ENCODE data around the gene MRPS18C.

GRCh38 chr4:83473966-83474365 is 18.1 kb downstream of the MRPS18C start:
- no peak for TF ChIP-seq MEIS2 (IDR thresholded peaks at IDR 0.05; ENCODE audit: partially characterized antibody)
- TF ChIP-seq CHD4 (IDR thresholded peaks at IDR 0.05; ENCODE audit: insufficient read depth, insufficient replicate concordance, low read depth, low read length, poor library complexity, severe bottlenecking), result no peak
- TF ChIP-seq EGR1 (conservative IDR thresholded peaks at IDR 0.05), result no peak
- TF ChIP-seq FOXK2 (conservative IDR thresholded peaks at IDR 0.05 in 1 of 2, IDR thresholded peaks at IDR 0.05 in 1 of 2; ENCODE audit: low read depth in 2 of 2), result no peak
- no peak for TF ChIP-seq E4F1 (CRISPR knock-in tag; IDR thresholded peaks at IDR 0.05; ENCODE audit: borderline replicate concordance)
- TF ChIP-seq MAZ (CRISPR knock-in tag; conservative IDR thresholded peaks at IDR 0.05 in 1 of 2, IDR thresholded peaks at IDR 0.05 in 1 of 2), result no peak
- no peak for TF ChIP-seq ZNF232 (CRISPR knock-in tag; IDR thresholded peaks at IDR 0.05)
- no peak for TF ChIP-seq NR1H2 (CRISPR knock-in tag; IDR thresholded peaks at IDR 0.05)
